Neural cell (in vitro differentiated cells): ENCODE results near the gene ATP8B1. TPM values are rescaled to one million over a fixed set of nuclear protein-coding genes. Genes with fewer than 3 reads are reported as not detected.

Experiments used
- H2AFZ ChIP-seq: fragments of 200-600, 300-800 bp; sonication (generic), shearing (Covaris generic); 2 replicates; pipeline ENCODE4 v1.6.0; 2014; ENCODE audit warnings: low read depth, mild to moderate bottlenecking, antibody characterized with exemption, low read length, moderate library complexity
- H3F3A ChIP-seq: fragments of 200-600 bp; shearing (Covaris generic); 2 replicates; pipeline ENCODE4 v1.6.1; 2016; ENCODE audit warnings: mild to moderate bottlenecking, moderate library complexity, mixed read lengths, antibody characterized with exemption, low read length; ENCODE audit not compliant: insufficient read depth, poor library complexity, severe bottlenecking
- H3K27ac ChIP-seq: fragments of 200-600, 300-800 bp; sonication (generic), shearing (Covaris generic); 2 replicates; pipeline ENCODE4 v1.5.1; 2014; ENCODE audit warnings: mild to moderate bottlenecking, low read length, moderate library complexity
- H3K27me3 ChIP-seq: fragments of 300-800, 200-600 bp; sonication (generic), shearing (Covaris generic); 2 replicates; pipeline ENCODE4 v1.6.0; 2014; ENCODE audit warnings: mild to moderate bottlenecking, low read depth, low read length, moderate library complexity; ENCODE audit not compliant: insufficient read depth
- H3K36me3 ChIP-seq: fragments of 300-800, 200-600 bp; sonication (generic), shearing (Covaris generic); 2 replicates; pipeline ENCODE4 v1.5.1; 2014; ENCODE audit warnings: mild to moderate bottlenecking, antibody characterized with exemption, low read length, moderate library complexity; ENCODE audit not compliant: insufficient read depth
- H3K4me2 ChIP-seq: fragments of 300-800, 200-600 bp; sonication (generic), shearing (Covaris generic); 2 replicates; pipeline ENCODE4 v1.6.0; 2014; ENCODE audit warnings: mild to moderate bottlenecking, low read length
- H3K4me3 ChIP-seq: fragments of 300-800, 200-600 bp; sonication (generic), shearing (Covaris generic); 2 replicates; pipeline ENCODE4 v1.5.1; 2014; ENCODE audit warnings: mild to moderate bottlenecking, low read length, moderate library complexity
- H3K79me2 ChIP-seq: fragments of 200-600 bp; shearing (Covaris generic); replicated peaks from 2 replicates; pipeline ENCODE4 v1.6.0; 2014; ENCODE audit warnings: mild to moderate bottlenecking, low read length, moderate library complexity; ENCODE audit not compliant: insufficient read depth
- H3K9ac ChIP-seq: fragments of 300-800, 200-600 bp; sonication (generic), shearing (Covaris generic); 2 replicates; pipeline ENCODE4 v1.6.1; 2016; ENCODE audit warnings: mild to moderate bottlenecking, low read length, mixed read lengths
- H3K9me2 ChIP-seq: fragments of 200-600 bp; shearing (Covaris generic); 2 replicates; pipeline ENCODE4 v1.6.1; 2016; ENCODE audit warnings: mild to moderate bottlenecking, low read length, mixed read lengths; ENCODE audit not compliant: insufficient read depth
- H3K9me3 ChIP-seq: fragments of 200-600, 300-800 bp; sonication (generic), shearing (Covaris generic); 2 replicates; pipeline ENCODE4 v1.6.1; 2016; ENCODE audit warnings: mild to moderate bottlenecking, mixed run types, low read length, moderate library complexity, mixed read lengths
- H4K20me1 ChIP-seq: fragments of 200-600 bp; shearing (Covaris generic); 2 replicates; pipeline ENCODE4 v1.6.1; 2016; ENCODE audit warnings: mild to moderate bottlenecking, mixed run types; ENCODE audit not compliant: insufficient read depth
- CTCF ChIP-seq: fragments of 450-650 bp; IDR thresholded peaks from 2 replicates; pipeline ENCODE4 v1.5.1; 2014; ENCODE audit warnings: antibody characterized with exemption, mild to moderate bottlenecking, moderate library complexity; ENCODE audit not compliant: poor library complexity, severe bottlenecking
- EP300 ChIP-seq: fragments of 450-650 bp; conservative IDR thresholded peaks from 2 replicates; pipeline ENCODE4 v1.6.1; 2014; ENCODE audit warnings: antibody characterized with exemption, mild to moderate bottlenecking, moderate library complexity; ENCODE audit not compliant: poor library complexity, severe bottlenecking
- EZH2 ChIP-seq: fragments of 200-600, 300-800 bp; shearing (Covaris generic), sonication (generic); IDR thresholded peaks from 2 replicates; pipeline ENCODE4 v1.6.1; 2014; ENCODE audit warnings: antibody characterized with exemption, low read length, borderline replicate concordance, mild to moderate bottlenecking; ENCODE audit not compliant: insufficient read depth, poor library complexity, severe bottlenecking
- MXI1 ChIP-seq: fragments of 450-650 bp; conservative IDR thresholded peaks from 2 replicates; pipeline ENCODE4 v1.6.1; 2014; ENCODE audit warnings: antibody characterized with exemption, mild to moderate bottlenecking; ENCODE audit not compliant: poor library complexity, severe bottlenecking
- POLR2AphosphoS5 ChIP-seq: IDR thresholded peaks from 2 replicates; pipeline ENCODE4 v1.6.1; 2012
- RAD21 ChIP-seq: fragments of 450-650 bp; conservative IDR thresholded peaks from 2 replicates; pipeline ENCODE4 v1.6.1; 2014; ENCODE audit warnings: antibody characterized with exemption, mild to moderate bottlenecking, moderate library complexity
- SMC3 ChIP-seq: fragments of 450-650 bp; conservative IDR thresholded peaks from 2 replicates; pipeline ENCODE4 v1.6.1; 2014; ENCODE audit warnings: antibody characterized with exemption, mild to moderate bottlenecking, moderate library complexity; ENCODE audit not compliant: poor library complexity
- TAF1 ChIP-seq: IDR thresholded peaks from 2 replicates; pipeline ENCODE4 v1.6.1; 2012; ENCODE audit warnings: low read depth
- polyA plus RNA-seq: library from polyadenylated mRNA; depleted of rRNA; stranded (reverse); fragments of >200 nt; gene quantifications from 2 replicates; pipeline ENCODE4 v1.2.3, GENCODE V29; 2014
- TF ChIP-seq, protein P1 (sequence below): IDR thresholded peaks from 2 replicates; pipeline ENCODE4 v1.6.1; 2012; ENCODE audit warnings: borderline replicate concordance

Gene ATP8B1
- polyA plus RNA-seq, 1 donor from 2014 or later = not detected

DNA sequence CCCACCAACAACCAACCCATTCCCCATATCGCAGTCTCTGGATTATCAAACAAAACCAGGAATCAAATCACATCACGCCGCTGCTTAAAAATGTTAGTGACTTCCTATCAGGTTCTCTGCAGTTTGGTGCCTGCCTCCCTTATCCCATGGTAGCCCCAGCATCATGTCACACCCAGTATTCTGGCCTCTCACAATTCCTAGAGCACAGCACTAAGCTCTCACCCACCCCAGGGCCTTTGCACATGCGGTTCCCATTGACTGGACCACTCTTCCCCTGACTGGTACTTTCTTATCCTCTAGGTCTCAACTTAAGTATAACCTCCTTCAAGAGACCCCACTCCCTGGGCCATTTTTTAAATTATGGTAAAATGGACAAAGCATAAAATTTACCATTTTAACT lies 12.8 kb downstream of the ATP8B1 start:
- no peaks in the 10 kb centered on the region for H3K79me2 ChIP-seq
- H3K9ac ChIP-seq = no peak overlapping the region
- no peak overlapping the region for H2AFZ ChIP-seq
- H3K36me3 ChIP-seq = no peaks in the 10 kb centered on the region
- H3K9me3 ChIP-seq = no peaks in the 10 kb centered on the region
- no peak overlapping the region for H3K4me3 ChIP-seq
- no peak overlapping the region for H3K27ac ChIP-seq
- TF ChIP-seq RAD21 (no peak), EP300 (no peak), CTCF (no peak), SMC3 (no peak), POLR2AphosphoS5 (no peak), TAF1 (no peak), MXI1 (no peak), EZH2 (no peak)
- TF ChIP-seq, protein P1, sequence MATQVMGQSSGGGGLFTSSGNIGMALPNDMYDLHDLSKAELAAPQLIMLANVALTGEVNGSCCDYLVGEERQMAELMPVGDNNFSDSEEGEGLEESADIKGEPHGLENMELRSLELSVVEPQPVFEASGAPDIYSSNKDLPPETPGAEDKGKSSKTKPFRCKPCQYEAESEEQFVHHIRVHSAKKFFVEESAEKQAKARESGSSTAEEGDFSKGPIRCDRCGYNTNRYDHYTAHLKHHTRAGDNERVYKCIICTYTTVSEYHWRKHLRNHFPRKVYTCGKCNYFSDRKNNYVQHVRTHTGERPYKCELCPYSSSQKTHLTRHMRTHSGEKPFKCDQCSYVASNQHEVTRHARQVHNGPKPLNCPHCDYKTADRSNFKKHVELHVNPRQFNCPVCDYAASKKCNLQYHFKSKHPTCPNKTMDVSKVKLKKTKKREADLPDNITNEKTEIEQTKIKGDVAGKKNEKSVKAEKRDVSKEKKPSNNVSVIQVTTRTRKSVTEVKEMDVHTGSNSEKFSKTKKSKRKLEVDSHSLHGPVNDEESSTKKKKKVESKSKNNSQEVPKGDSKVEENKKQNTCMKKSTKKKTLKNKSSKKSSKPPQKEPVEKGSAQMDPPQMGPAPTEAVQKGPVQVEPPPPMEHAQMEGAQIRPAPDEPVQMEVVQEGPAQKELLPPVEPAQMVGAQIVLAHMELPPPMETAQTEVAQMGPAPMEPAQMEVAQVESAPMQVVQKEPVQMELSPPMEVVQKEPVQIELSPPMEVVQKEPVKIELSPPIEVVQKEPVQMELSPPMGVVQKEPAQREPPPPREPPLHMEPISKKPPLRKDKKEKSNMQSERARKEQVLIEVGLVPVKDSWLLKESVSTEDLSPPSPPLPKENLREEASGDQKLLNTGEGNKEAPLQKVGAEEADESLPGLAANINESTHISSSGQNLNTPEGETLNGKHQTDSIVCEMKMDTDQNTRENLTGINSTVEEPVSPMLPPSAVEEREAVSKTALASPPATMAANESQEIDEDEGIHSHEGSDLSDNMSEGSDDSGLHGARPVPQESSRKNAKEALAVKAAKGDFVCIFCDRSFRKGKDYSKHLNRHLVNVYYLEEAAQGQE = no peak
- no peaks in the 10 kb centered on the region for H3K27me3 ChIP-seq
- no peaks in the 10 kb centered on the region for H3F3A ChIP-seq
- no peak overlapping the region for H3K4me2 ChIP-seq
- no peaks in the 10 kb centered on the region for H3K9me2 ChIP-seq
- no peaks in the 10 kb centered on the region for H4K20me1 ChIP-seq

- H3K9ac ChIP-seq = no peak overlapping the region
- TF ChIP-seq MXI1 (no peak), POLR2AphosphoS5 (no peak), SMC3 (no peak), EZH2 (no peak)
- TF ChIP-seq, protein P1 = no peak
Observed at GRCh38 chr18:57789759-57790158, 13.4 kb downstream of the ATP8B1 start.

More at GRCh38 chr18:57789759-57790158, 13.4 kb downstream of the ATP8B1 start:
- Histone ChIP-seq H3K9me3 (no peaks in the 10 kb centered on the region), H3K9me2 (no peaks in the 10 kb centered on the region), H3K27me3 (no peaks in the 10 kb centered on the region), H4K20me1 (no peaks in the 10 kb centered on the region), H3K27ac (no peak overlapping the region), H3K79me2 (no peaks in the 10 kb centered on the region), H3K4me3 (no peak overlapping the region), H3K36me3 (no peaks in the 10 kb centered on the region), H3F3A (no peaks in the 10 kb centered on the region), H2AFZ (no peak overlapping the region), H3K4me2 (no peak overlapping the region)
